Colon (tissue), 2 donors: Measurements from ENCODE around the gene CTRB2.
"Not testable (repeated sequence)": the region's sequence is repeated elsewhere in the genome, so short reads cannot be mapped to it uniquely, and the experiment has no call there.

Source experiments
- FAIRE-seq: peaks from 2 replicates; lab custom pipeline; 2012; peaks lifted over from hg19 to GRCh38; lab: Jason Lieb, UNC
- donor health status: control.
- donor health status: control.

CTRB2 gene

DNA sequence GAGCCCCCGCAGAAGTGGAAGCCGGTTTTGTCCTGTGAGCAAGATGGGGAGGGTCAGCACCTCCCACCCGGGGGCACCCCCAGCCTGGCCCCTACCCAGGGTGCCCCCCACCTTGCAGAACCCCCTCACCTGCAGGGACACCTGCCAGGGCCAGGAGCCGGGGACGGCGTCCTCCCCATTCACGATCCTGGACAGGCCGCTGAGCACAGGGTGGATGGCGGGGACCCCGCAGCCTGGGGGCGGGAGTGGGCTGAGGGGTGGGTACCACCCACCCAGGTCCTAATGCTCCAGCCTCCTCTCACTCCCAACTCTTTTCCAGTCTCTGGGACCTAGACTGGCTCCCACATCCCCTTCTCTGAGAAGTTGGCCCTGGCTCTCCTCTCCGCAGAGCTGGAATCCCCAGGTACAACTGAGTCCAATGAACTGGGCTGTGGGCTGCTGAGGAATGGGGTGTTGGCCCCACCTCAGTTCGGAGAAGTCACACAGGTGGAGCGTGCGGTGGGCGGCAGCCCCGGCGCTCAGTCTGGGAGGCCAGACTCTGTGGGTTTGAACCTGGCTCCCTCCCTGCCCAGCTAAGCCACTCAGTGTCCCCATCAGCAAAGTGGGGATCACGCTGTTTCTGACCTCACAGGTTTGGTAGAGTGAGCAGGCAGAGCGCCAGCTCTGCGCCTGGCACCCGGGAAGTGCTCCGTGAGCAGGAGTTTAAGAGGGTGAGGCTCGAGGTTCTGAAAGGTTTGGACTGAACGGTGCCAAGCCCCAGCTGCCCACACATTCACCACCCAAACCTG lies 806 bp downstream of the CTRB2 start:
- not testable (repeated sequence) for FAIRE-seq

DNA sequence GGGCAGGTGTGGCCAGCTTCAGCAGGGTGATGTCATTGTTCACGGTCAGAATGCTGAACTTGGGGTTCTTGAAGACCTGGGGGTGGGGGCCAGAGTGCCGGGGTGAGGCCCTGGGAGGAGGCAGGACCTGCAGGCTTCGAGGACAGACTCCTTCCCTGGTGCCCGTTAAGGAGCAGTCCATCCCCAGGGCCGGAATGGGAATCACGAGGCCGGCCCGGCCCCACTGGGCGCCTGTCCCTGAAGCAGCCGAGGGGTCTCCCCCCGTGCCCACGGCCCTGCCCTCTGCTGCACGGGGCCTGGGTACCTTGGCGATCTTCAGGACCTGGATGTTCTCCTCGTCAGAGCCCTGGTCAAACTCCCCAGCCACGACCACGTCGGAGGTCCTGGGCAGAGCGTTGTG lies 1.5 kb downstream of the CTRB2 start:
- not testable (repeated sequence) for FAIRE-seq

- not testable (repeated sequence) for FAIRE-seq
These were observed 2.1 kb downstream of the CTRB2 start for GRCh38 chr16:75204905-75205304.

DNA sequence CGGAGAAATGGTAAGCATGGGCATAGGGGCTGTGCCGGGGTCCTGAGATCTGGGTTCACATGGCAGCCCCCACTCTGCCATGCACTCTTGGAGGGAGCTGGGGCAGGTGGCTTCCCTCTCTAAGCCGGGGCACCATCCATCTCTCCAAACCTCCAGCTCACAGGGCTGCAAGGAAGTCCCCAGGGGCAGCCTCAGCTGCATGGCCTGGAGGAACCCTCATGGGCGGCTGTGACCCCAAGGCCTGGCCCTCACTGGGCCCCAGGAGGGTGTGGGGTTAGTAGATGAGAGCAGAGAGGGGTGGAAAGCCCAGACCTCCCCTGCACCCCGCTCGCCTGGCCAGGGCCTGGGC lies 2.6 kb downstream of the CTRB2 start:
- no peak for FAIRE-seq

DNA sequence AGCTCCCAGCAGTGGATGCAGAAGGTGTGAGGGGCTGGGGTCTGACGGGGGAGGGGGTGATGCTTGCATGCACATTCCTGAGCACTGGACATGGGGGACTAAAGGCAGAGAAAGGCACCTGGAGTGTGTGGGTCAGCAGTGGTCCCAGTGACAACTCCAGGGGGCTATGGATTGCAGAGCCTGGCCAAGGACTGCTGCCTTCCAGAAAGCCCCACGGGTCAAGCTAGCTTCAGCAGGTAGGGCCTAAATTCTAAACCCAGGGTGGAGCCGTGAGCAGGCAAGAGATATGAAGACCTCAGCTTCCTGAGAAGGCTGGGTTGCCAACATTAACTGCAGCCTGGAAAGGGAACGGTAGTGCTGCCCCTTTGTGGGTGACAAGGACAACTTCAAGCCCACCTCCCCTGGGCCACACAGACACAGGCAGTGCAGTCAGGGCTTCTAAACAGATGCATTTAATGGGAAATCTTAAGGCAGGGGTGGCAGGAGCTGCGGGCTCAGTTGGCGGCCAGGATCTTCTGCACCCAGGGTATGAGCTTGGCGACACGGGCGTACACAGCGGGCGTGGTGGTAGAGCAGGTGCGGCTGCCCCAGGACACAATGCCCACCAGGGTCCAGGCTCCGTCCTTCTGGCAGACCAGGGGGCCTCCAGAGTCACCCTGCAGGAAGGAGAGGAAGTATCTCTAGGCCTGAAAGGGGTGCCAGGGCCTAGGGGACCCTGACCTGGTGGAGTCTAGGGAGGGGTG lies 3.1 kb downstream of the CTRB2 start:
- no peak for FAIRE-seq

DNA sequence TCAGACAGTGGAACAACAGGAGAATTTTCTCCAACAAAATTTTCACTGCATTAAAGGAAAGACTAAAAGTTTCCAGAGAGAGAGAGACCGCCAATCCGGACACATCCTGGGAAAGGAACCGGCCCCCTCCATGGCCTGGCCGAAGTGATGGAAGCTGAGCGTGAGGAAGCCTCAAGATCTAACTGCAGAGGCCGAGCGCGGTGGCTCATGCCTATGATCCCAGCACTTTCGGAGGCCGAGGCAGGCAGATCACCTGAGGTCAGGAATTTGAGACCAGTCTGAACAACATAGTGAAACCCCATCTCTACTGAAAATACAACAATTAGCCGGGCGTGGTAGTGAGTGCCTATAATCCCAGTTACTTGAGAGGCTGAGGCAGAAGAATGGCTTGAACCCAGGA lies 3.9 kb downstream of the CTRB2 start:
- FAIRE-seq = no peak

- no peak for FAIRE-seq
These were observed 4.8 kb downstream of the CTRB2 start for GRCh38 chr16:75202069-75202590.

DNA sequence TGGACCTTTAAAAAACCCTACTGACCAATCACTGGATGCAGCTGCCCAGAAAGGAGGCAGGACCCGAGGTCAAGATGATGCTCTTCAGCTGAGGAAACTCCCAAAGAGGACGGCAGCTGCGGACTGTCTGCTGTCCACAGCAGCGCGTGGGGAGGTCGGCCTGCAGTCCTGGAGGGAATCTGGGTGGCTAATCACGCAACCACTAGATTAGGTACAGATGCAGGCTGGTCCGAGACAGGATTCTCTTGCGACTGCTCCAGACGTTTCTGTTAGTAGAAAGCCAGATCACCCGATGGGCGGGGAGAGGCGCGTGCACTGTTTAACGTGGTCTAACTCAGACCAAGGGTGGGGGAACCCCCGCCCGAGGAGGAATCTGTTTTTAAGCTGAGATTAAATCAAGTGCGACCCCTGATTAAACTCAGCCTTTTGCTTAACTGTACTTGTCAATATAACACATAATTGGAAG lies 8.8 kb downstream of the CTRB2 start:
- FAIRE-seq = no peak

- no peak for FAIRE-seq
These were observed 9.3 kb downstream of the CTRB2 start for GRCh38 chr16:75197522-75198134.

DNA sequence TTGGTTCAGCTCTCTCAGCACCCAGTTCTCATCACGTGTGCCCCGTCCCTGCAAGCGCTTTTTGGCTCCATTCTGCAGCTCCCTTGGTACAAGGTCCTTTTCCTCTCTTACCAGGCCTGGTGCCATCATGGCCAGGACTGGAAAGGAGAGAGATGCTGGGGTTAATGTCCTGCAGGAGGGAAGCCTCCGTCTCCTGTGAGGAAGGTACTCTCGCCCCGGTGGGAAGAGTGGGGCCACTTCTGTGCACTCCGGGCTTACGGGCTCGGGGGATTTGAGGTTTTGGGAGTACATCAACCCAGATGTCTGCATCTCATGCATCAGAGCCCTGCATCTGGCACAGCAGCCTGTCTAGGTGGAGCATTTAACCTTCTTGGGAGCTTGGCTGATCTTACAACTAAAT lies 10.1 kb downstream of the CTRB2 start:
- FAIRE-seq = no peak

GRCh38 chr16:75195811-75196790 lies 10.9 kb downstream of the CTRB2 start:
- no peak for FAIRE-seq

- FAIRE-seq = no peak
These were observed 13.1 kb downstream of the CTRB2 start for GRCh38 chr16:75193730-75194444.

DNA sequence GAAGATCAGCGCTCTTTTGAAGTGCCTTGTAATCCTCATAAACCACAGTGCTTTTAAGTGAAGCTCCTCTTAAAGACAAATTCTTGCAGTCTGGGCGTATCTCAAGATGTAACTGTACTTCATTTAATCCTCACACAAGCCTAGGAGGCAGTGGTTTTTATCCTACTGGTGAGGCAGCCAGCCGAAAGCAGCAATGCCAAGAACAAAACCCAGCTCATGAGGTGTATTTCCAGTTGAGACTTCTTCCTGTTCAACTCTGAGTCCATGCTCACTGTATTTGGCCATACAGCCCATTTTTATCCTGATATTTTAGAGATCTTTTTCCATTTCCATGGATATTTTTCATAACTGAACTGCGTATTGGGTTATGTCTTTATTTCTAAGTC lies 13.7 kb downstream of the CTRB2 start:
- FAIRE-seq = no peak

DNA sequence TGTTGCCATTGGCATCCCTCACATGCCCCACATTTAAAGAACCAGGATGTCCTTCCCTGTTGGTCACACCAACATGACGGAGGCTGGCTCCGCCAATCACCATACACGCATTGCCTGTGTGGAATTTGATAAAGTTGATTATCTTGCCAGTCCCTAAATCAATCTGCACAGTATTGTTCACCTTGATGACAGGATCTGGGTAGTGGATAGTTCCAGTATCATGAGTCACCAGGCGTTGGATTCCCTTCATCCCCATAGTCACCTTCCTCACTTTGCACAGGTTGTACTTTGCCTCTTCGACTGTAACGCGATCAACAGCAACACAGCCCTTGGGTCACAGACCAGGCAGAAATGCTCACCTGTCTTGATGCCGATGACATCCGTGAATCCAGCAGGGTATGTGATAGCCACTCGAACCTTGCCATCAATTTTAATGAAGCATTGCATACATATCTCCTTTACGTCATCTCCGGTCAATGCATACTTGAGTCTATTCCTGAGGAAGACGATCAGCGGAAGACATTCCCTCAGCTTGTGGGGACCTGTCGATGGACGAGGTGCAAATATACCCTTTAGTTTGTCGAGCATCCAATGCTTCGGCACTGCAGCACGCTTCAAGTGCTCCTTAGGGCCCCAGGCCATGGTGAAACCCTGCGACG lies 14.2 kb downstream of the CTRB2 start:
- FAIRE-seq = no peak

DNA sequence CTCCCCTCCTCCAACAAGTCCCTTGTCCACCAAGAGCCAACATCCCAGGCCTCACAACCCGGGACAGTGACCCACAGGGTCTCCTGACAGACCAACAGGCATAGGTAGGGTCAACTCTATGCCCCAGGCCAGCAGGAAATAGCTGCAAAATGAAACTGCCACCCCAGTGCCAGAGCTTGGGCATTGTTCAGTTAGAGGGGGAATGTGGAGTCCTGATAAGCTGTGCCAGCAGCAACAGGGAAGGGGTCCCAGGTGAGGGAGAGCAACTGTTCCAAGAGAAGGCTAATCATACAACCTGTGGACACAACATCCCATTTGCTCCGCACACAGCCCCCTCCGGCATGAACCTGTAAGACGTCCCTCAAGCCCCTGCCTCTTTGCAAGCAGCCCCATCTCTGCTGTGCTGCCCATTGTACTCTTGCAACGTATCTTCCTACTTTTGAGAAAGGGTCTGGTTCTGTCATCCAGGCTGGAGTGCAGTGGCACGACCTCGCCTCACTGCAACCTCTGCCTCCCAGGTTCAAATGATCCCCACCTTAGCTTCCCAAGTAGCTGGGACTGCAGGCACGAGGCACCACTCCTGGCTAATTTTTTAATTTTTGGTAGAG lies 17.2 kb downstream of the CTRB2 start:
- FAIRE-seq = no peak

- no peak for FAIRE-seq
These were observed 18.0 kb downstream of the CTRB2 start for GRCh38 chr16:75188832-75189477.

GRCh38 chr16:75181630-75182029 lies 25.3 kb downstream of the CTRB2 start:
- FAIRE-seq = no peak

GRCh38 chr16:75179208-75179607 lies 27.8 kb downstream of the CTRB2 start:
- no peak for FAIRE-seq

DNA sequence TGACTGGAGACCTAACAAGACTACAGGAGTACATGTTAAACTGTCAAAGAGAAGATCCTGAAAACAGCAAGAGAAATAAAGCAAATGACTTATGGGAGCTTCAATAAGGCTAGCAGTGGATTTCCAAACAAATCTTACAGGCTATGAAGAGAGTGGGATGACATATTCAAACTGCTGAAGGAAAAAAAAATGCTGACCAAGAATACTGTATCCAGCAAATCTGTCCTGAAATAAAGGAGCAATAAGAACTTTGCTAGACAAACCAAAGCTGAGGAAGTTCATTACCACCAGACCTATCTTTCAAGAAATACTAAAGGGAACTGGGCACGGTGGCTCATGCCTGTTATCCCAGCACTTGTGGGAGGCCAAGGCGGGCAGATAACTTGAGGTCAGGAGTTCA lies 30.0 kb downstream of the CTRB2 start:
- no peak for FAIRE-seq

- FAIRE-seq = no peak
These were observed 31.9 kb downstream of the CTRB2 start for GRCh38 chr16:75175074-75175473.
